ELF-1 (cell line): Measurements from ENCODE around the gene ZMAT5.

Experiments used
- DNase-seq: peaks from one replicate; pipeline ENCODE4 v3.0.0-alpha.2; 2016; ENCODE audit warnings: low read depth, low spot score

ZMAT5 gene

GRCh38 chr22:29689206-29689879 is 77.5 kb downstream of the ZMAT5 start:
- no peak for DNase-seq

GRCh38 chr22:29684244-29684643 is 82.6 kb downstream of the ZMAT5 start:
- no peak for DNase-seq

GRCh38 chr22:29683536-29683935 is 83.3 kb downstream of the ZMAT5 start:
- DNase-seq: no peak
